Stimulated activated CD4-positive, alpha-beta T cell treated with anti-CD3 and anti-CD28 coated beads, Interleukin-12 subunit alpha, Interleukin-12 subunit beta, amount 100 ng/mL, for 48 hours (primary cell): ENCODE measurements around the gene TOR2A.
"Not testable (repeated sequence)": the region's sequence is repeated elsewhere in the genome, so short reads cannot be mapped to it uniquely, and the experiment has no call there.

ENCODE experiments used
- DNase-seq, 3 donors: peaks; one replicate each; pipeline ENCODE4 v3.0.0-alpha.2; 2020; ENCODE audit warnings: low read depth in 2 of 3, low spot score in 1 of 3

TOR2A gene

DNA sequence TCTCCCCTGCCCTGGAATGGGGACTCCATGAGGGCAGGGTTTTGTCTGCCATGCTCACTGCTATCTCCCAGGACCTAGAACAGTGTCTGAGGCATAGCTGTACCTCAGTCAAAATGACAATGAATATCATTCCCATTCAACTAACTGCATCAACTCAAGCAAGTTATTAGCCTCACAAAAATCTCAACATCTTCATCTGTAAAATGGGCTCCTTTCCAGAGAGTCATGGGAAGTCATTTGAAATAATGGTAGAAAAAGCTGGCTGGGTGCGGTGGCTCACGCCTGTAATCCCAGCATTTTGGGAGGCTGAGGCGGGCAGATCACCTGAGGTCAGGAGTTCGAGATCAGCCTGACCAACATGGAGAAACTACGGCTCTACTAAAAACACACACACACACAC is 34.0 kb upstream of the TOR2A start:
- no peak for DNase-seq

DNA sequence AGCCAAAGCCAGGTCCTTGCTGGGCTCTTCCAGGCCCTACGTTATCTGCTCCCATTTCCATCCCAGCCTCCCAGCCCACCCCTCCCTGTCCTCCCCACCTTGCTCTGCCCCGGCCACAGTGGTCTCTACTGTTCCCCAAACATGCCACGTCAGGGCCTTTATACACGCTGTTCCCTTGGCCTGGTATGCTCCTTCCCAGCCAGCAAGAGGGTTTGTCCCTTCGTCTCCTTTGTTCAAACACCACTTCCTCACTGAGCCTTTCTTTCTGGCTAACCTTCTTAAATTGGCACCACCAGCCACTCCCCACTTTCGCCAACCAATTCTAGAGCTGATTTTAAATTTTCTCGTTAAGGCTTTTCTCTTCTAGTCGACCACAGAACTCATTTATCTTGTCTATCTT is 33.6 kb upstream of the TOR2A start:
- no peak for DNase-seq

DNA sequence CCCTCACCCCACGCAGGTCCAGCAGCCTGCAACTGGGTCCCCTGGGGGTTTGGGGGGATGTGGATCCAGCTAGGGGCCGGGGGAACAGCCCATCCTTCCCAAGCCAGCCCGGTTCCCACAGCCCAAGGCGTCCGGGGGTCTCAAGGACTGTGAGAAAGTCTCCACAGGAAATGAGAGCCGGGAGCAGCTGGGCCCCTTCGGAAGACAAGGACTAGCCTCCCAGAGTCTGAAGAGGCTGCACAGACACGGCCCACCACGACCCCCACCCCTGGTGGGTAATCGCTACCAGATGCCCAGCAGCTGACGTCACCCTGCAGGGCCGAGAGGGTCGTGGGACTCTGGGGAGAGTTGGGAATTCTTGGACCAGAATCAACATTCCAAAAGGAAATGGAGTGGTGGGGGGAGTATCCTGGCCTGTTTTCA is 32.8 kb upstream of the TOR2A start:
- no peak for DNase-seq

DNA sequence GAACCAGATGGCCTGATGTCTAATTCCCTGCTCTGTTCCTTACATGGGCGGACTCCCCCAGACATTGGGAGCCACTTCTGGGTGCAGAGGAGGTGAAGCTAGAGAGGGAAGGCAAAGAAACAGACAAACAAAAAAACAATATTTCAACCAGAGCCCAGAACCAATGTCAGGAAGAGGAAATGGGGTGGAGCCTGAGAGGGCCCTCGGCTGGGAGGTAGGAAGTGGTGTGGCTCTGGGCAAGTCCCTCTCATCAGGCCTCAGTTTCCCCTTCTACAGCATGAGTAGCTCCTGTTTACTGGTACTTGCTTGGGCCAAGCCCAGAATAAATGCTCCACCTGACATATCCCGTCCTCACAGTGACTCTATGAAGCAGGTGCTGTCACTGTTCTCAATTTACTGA is 32.3 kb upstream of the TOR2A start:
- DNase-seq, result no peak

DNA sequence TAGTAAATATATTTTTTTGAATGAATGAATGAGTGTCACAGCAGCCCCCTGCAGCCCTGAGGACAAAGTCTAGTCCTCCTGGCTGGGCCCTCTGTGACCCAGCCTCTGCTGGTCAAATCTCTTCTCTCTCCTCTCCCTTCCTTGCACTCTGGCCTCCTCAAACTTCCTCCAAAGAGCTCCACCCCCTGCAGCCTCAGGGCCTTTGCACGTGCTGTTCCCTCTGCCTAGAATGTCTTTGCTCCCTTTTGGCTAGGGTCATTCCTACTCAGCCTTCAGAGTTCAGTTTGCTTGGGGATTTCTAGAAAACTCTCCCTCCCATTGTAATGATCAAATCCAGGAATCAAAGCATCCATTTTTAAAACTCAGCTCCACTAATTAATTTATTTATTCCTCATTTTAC is 30.3 kb upstream of the TOR2A start:
- DNase-seq, result no peak

DNA sequence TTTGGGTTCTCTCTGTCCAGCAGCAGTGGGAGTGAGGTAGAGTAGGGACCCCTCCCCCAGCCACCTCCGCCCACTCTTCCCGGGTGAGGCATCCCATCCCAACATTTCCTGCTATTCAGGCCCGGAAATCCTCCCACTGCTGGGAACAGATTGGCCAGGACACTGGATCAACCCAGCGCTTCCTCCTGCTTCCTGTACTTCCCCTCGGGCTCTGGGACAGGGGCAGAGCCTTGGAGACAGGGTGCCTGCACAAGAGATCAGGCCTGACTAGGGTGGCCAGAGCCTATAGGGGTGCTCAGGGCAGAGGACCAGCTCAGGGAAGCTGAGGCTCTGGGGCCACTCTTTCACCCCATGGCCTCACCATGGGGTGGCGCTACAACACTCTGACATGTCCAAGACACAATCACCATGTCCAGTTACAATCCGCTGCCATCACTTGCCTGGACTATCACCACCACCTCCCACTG is 28.9 kb upstream of the TOR2A start:
- DNase-seq, result no peak

DNA sequence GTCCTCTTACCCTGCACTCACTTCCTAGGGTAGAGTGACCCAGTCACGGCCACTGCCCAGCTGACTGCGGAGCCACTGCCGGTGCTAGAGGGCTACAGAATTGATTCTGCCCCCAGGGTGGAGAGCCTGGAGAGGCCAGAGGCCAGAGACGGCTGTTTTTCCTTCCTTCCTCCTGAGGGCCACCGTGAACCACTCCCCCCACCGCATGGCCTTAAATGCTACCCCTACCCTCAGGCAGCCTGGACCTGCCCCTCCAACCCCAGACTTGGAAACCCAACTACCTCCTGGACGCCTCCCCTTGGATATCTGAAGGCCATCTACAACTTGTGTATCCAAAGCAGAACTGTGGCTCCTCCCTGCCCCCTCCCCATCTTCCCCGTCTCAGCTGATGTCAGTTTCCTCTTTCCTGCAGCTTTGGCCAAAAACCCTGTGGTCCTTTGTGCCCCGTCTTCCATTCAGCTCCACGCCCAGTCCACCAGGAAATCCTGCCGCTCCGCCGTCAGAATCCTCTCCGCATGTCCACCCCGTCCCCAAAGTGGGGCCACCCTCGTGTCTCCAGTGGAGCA is 27.1 kb upstream of the TOR2A start:
- no peak for DNase-seq

DNA sequence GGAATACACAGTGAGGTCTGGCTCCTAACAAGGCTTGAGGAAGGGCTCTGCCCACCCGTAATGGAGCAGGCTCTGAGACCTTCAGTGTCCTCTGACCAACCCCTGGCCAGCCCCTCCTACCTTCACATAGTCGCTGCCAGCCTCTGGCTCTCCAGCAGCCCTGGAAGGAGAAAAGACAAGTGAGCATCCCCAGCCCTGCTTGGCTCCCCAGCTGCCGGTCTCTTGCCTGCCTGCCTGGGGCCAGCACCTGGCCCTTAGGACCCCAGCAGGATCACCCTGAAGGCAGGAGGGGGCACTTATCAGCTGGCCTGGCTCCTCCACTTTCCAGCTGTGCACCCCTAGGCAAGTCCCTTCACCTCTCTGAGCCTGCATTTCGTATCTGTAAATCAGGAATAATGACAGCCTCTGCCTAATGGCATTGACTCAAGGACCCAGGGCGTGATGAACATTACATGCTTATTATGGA is 26.4 kb upstream of the TOR2A start:
- DNase-seq, result no peak

DNA sequence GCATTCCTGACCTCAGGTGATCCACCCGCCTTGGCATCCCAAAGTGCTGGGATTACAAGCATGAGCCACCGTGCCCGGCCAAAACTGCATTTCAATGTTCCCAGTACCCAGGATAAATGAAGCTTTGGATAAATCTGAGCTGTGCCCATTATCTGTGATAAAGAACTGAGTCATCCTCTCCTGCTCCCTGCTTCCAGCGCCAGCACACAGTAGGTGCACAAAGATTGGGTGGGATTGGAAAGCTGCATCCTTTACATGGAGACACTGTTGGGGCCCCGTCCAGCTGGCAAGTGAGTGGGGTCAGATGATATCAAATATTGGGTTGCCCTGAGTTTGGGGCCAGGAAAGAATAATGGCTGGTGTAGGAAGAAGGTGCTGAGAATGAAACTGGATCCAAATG is 26.0 kb upstream of the TOR2A start:
- no peak for DNase-seq

DNA sequence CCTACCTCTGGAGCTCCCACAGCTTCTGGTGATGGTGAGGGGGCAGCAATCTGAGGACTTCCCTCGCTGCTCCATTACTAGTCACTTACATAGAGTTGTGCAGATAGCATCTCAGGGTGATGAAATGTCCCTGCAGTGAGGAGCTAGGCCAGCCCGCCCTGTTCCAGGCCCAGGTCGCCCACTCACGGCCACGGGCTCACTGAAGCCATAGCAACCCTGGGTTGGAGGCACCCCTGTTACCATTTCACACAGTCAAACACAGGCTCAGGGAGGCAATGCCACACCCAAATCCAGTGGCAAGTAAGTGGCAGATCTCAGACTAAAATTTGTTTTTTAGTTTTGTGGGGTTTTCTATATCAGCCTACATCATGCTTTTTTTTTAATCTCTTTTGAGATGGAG is 23.7 kb upstream of the TOR2A start:
- no peak for DNase-seq

DNA sequence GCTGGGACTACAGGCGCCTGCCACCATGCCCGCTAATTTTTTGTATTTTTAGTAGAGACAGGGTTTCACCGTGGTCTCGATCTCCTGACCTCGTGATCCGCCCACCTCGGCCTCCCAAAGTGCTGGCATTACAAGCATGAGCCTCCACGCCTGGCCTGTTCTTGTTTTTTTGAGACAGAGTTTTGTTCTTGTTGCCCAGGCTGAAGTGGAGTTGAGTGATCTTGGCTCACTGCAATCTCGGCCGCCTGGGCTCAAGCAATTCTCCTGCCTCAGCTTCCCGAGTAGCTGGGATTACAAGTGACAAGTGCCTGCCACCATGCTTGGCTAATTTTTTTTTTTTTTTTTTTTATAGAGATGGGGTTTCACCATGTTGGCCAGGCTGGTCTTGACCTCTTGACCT is 21.7 kb upstream of the TOR2A start:
- not testable (repeated sequence) for DNase-seq

DNA sequence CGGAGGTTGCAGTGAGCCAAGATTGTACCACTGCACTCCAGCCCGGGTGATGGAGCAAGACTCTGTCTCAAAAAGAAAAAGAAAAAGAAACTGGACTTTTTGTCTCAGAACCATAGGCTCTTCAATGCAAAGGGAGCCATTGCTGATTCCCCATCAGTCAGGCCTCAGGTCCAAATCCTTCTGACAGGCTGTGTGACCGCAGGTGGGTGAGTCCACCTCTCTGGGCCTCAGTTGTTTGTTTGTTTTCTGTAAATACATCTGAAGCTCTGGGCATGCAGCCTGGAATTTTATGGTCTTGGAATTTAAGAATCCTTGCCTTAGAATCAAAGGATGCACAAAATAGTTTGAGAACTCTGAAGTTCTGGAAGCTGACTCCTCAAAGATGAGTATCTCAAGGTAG is 21.1 kb upstream of the TOR2A start:
- DNase-seq, result no peak

DNA sequence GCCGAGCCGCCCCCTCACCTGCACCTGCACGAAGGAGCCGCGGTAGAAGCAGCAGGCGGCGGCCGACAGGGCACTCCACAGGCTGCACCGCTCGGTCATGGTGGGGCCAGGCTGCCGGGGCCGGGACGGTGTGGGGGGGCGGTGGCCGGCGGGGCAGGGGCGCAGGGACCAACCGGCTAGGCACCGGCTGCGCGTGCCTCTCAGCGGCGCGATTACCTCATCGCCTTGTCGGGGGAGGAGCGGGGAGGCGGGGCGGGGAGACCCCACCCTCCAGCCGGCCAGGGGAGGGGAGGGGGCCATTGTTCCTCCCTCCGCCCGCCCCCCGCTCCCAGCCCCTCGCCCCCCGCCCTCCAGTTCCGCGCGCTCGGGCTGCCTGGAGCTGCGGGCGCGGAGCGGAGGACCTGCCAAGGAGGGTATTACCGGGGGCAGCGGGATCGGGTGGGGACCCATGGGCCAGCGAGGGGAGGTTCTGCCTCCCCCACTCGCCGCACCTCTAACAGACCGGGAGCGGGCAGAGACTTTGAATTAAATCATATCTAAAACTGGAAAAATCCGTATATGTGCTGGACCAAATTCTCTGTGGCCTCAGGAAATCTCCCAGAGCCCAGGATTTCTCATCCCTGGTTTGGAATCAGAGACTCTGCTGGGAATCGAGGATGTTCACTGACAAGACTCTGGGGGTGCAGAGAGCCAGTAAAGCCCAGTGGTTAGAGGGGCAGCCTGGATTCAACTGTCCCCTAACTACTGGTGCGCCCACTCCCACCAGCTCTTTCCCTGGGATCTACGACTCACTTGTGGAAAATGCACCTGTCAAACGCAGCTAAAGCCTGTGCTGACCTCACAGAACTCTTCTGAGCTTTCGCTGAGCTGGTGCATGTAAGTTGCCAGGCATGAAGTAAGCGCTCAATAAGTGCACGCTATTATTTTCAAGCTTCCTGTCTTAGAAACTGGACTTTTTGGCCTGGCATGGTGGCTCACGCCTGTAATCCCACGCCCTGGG is 20.3 kb upstream of the TOR2A start:
- DNase-seq, result no peak

DNA sequence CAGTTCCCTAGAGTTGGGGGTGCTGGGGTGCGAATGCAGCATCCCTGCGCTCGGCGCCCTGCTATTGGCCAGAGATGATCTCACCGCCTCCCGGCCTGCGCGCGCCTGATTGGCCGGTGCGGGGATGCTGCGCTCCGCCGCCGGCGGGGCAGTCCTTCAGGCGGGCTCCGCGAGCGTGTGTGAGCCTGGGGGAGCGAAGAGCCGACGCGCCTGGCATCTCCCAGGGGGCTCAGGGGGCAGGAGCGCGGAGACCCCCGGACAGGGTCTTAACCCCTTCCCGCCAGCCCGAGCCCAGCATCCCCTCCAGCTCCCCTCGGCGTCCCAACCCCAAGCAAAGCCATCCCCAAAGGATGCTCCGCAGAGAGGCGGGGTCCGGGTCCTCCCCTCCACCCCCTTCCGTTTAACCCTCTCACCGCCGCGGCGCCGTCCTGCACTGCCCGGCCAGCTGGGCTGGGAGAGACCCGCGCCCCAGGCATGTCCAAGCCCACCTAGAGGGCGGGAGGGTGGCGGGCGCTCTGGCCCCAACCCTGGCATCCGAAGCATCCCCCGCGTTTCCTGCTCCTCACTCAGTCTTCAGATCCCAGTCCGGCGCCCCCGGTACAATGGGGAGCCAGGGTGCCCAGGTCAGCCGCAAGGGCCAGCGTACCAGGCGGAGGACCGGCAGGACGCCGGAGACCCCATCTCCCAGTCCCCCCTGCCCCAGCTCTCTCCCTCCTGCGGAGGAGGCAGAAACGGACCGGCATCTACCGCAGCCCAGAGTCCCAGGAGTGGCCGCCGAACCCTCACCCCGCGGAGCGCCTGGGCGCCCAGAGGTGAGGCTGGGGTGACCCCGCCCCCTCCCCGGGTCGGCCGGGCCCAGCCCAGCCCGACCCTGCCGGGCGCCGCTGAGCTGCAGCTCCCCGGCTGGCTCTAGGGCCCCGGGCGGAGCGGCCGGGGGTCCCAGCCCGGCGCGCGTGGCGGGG is 19.3 kb upstream of the TOR2A start:
- DNase-seq, result no peak

DNA sequence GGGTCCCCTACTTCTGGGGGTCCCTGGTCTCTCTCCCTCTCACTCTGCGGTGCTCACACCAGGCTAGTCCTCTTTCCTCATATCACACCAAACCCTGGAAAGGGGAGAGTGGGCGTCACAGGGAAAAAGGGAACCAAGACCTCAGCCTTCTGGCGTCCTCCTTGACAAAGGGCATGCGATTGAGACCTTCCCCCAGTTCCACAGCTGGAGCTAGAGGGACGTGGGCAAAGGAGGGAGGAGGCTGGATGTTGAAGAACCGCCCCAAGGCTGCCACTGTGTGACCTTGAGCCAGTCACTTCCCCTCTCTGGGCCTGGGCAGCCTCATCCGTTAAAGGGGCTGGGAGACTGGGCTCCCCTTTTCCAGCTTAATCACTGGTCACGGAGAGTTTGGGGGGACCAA is 18.5 kb upstream of the TOR2A start:
- DNase-seq, result no peak

DNA sequence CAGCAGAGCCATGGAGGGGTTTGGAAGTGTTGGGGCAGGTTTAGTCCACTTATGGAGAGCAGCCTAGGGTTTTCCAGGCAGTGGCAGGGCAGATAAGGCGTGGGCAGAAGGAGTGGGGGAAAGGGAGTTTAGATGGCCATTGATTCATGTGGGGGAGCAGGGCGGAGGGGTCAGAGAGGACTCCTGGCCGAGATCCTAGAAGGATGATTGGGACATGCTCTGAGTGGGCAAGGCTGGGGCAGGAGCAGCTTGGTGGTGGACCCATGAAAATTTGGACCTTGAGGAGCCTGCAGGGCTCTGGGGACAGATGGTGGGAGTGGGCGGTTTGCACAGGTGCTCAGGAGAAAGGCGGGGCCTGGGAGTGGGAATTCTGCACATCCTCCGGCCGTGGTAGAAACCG is 18.1 kb upstream of the TOR2A start:
- no peak for DNase-seq

DNA sequence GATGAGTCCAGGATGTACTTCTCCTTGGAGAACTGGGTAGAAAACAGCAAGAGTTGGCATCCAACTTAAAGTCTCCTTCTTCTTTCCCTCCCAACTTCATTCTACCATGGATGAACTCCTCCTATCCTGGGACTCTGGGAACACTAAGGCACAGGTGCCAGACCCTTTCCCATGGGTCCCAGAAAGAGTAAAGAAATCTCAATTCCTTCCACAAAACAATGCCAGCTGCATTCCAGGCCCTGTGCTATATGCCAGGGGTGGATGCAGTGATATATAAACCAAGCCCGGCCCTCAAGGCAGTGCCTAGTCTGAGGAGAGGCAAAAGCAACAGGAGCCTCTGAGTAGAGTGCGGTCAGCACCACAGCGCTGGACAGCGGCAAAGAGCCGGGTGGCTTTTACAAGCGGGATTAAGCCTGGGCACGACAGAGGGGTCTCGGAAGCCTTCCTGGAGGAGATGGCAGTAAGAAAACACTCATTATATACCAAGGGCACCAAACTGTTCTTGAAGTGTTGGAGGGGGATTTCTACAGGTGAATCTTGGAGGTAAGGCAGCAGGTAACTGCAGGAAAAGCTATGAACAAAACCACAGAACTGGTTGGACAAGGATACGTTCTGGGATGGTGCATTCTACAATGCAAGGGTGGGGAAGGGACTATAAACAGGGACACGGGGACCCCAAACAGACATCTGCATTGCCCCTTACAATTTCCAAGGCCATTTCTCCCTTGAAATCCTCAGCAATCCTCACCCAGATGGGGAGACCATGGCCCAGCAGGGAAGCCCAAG is 16.4 kb upstream of the TOR2A start:
- DNase-seq, result no peak

DNA sequence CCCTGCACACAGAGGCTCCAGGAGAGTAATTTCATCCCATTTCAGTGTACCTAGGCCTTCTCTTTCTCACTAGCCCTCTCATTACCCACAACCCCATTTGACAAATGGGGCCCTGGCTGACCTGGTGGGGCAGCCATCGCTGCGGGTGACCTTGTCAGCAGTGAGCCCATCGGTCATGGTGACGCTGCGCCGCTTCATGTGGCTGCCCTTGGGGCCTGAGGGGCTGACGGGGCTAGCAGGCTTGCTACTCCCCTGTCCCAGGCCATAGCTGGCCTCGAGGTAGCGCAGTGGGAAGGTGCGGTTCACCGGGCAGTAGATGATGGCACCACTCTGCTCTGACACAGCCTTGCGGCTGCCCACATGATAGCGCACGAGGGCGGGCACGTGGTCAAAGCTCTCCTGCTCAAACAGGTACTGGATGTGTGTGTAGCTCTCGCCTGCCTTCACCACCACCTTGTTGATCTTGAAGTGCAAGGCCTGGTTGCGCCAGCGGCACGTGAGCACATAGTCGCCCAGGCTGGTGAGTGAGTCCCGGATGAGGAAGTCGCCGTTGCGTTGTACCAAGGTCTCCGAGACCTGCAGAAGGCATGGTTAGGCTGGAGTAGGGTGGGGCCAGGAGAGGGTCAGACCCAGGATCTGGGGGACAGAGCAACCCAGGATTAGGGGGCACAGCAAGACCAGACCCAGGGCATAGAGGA is 14.1 kb upstream of the TOR2A start:
- no peak for DNase-seq

DNA sequence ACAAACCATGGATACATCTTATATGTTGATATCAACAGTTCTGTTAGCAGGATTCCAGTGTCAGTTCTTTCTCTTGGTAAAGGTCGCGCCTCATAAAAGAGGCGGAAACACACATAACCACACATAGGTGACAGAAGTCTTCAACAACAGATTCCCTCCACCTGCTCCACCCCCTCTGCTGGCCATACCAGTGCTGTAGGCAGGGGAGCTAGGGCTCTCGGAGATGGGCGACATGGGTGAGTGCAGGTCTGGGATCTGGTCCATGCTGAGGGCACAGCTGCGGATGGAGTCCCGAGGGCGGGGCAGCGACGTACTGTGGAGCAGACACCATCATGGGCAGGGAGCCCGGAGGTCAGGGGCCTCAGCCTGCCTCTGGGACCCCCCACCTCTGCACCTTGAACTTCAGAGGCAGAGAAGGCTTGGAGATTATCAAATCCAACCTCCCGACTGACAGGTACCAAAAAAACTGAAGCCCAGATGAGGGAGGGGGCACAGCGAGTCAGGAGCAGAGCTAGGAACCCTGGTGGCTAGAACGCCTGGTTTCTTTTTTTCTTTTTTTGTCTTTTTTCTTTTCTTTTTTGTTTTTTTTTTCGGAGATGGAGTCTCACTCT is 12.0 kb upstream of the TOR2A start:
- no peak for DNase-seq
